Calu3 (cell line): ENCODE data around the gene TMA7. TPM values are rescaled to one million over a fixed set of nuclear protein-coding genes. Genes with fewer than 3 reads are reported as not detected.

Source experiments
- BruUV-seq: library from RNA; stranded (reverse); fragments of 400-500 nt; replicated peaks from 2 replicates; lab custom pipeline; 2021; lab: Mats Ljungman, UMichigan
- CTCF ChIA-PET: fragments of 300-600 bp; sonication (Branson Sonifier 250); formaldehyde crosslinking; loops from one replicate; lab custom pipeline; 2022; ENCODE audit warnings: antibody characterized with exemption; lab: Charles Lee
- DNase-seq: peaks from one replicate; pipeline ENCODE4 v3.0.0; 2022
- H3K27ac Mint-ChIP-seq: one replicate; pipeline ENCODE4 v1.8.0; 2022; ENCODE audit warnings: mixed read lengths; ENCODE audit not compliant: unreplicated experiment
- H3K27me3 Mint-ChIP-seq: one replicate; pipeline ENCODE4 v1.8.0; 2022; ENCODE audit warnings: mixed read lengths; ENCODE audit not compliant: unreplicated experiment
- H3K36me3 Mint-ChIP-seq: one replicate; pipeline ENCODE4 v1.8.0; 2022; ENCODE audit warnings: mild to moderate bottlenecking, moderate library complexity, mixed read lengths; ENCODE audit not compliant: insufficient read depth, unreplicated experiment
- H3K4me1 Mint-ChIP-seq: one replicate; pipeline ENCODE4 v1.8.0; 2022; ENCODE audit warnings: mild to moderate bottlenecking, low read depth, mixed read lengths; ENCODE audit not compliant: unreplicated experiment
- H3K4me3 Mint-ChIP-seq: one replicate; pipeline ENCODE4 v1.8.0; 2022; ENCODE audit warnings: mild to moderate bottlenecking, low read depth, moderate library complexity, mixed read lengths; ENCODE audit not compliant: unreplicated experiment
- H3K9me3 Mint-ChIP-seq: one replicate; pipeline ENCODE4 v1.8.0; 2022; ENCODE audit warnings: low read depth, mixed read lengths; ENCODE audit not compliant: unreplicated experiment
- CTCF ChIP-seq: fragments of 200-600 bp; IDR thresholded peaks from one replicate; pipeline ENCODE4 v1.8.0; 2022; ENCODE audit warnings: antibody characterized with exemption; ENCODE audit not compliant: unreplicated experiment
- intact Hi-C: fragments of 100-400 bp; cut with micrococcal nuclease; formaldehyde crosslinking; loops from one replicate; pipeline ENCODE4 v1.10.0; 2022; ENCODE audit not compliant: unreplicated experiment
- total RNA-seq: library from RNA; stranded (reverse); gene quantifications from 2 replicates; pipeline ENCODE4 v1.2.3, GENCODE V29; 2022

TMA7 gene
- total RNA-seq, 1 experiment from 2014 or later = 171 TPM

GRCh38 chr3:48418651-48419050 is 21.4 kb upstream of the TMA7 start:
- TF ChIP-seq CTCF = no peak
- H3K27ac Mint-ChIP-seq = no peak overlapping the region
- H3K4me3 Mint-ChIP-seq = no peak overlapping the region
- BruUV-seq = no TSS peak
- peaks cover 8% of the 10 kb centered on the region for H3K4me1 Mint-ChIP-seq
- no peaks in the 10 kb centered on the region for H3K27me3 Mint-ChIP-seq
- CTCF ChIA-PET = interaction anchor here (1.1 kb wide), 1 partner anchor 17 kb away, joined by 3 read pairs; no protein-coding TSS in a partner anchor
- no peaks in the 10 kb centered on the region for H3K9me3 Mint-ChIP-seq
- H3K36me3 Mint-ChIP-seq = peaks cover 64% of the 10 kb centered on the region
- intact Hi-C loops = no loop called here
- no peak for DNase-seq

- TF ChIP-seq CTCF = no peak
- no peaks in the 10 kb centered on the region for H3K9me3 Mint-ChIP-seq
- intact Hi-C loops = no loop called here
- H3K36me3 Mint-ChIP-seq = peaks cover 67% of the 10 kb centered on the region
- CTCF ChIA-PET = interaction anchor here (1.1 kb wide), 1 partner anchor 17 kb away, joined by 3 read pairs; no protein-coding TSS in a partner anchor
- H3K27me3 Mint-ChIP-seq = no peaks in the 10 kb centered on the region
- no peak overlapping the region for H3K27ac Mint-ChIP-seq
- peaks cover 9% of the 10 kb centered on the region for H3K4me1 Mint-ChIP-seq
- no peak overlapping the region for H3K4me3 Mint-ChIP-seq
- DNase-seq = no peak
- BruUV-seq = no TSS peak
These were observed 20.9 kb upstream of the TMA7 start for GRCh38 chr3:48419149-48419548.

- CTCF ChIA-PET = interaction anchor here (1.1 kb wide), 1 partner anchor 16 kb away, joined by 3 read pairs; no protein-coding TSS in a partner anchor
- no peak for DNase-seq
- peaks cover 13% of the 10 kb centered on the region for H3K4me1 Mint-ChIP-seq
- peaks cover 67% of the 10 kb centered on the region for H3K36me3 Mint-ChIP-seq
- no TSS peak for BruUV-seq
- TF ChIP-seq CTCF = no peak
- no peak overlapping the region for H3K4me3 Mint-ChIP-seq
- H3K9me3 Mint-ChIP-seq = no peaks in the 10 kb centered on the region
- no peak overlapping the region for H3K27ac Mint-ChIP-seq
- intact Hi-C loops = no loop called here
- H3K27me3 Mint-ChIP-seq = no peaks in the 10 kb centered on the region
These were observed 20.5 kb upstream of the TMA7 start for GRCh38 chr3:48419597-48419996.

- intact Hi-C loops = no loop called here
- Mint-ChIP-seq H3K4me3 (no peak overlapping the region), H3K9me3 (no peaks in the 10 kb centered on the region), H3K27ac (no peak overlapping the region), H3K4me1 (peaks cover 23% of the 10 kb centered on the region), H3K36me3 (peaks cover 65% of the 10 kb centered on the region), H3K27me3 (no peaks in the 10 kb centered on the region)
- no peak for DNase-seq
- TF ChIP-seq CTCF = no peak
- no TSS peak for BruUV-seq
- CTCF ChIA-PET = no interaction called here
These were observed 19.5 kb upstream of the TMA7 start for GRCh38 chr3:48420561-48420960.
